H1 (cell line): Measurements from ENCODE around the gene PYY. TPM values are rescaled to one million over a fixed set of nuclear protein-coding genes. Genes with fewer than 3 reads are reported as not detected.
"Not testable (repeated sequence)": the region's sequence is repeated elsewhere in the genome, so short reads cannot be mapped to it uniquely, and the experiment has no call there.

ENCODE experiments used
- CTCF ChIA-PET: fragments of 300-600 bp; sonication (Branson Sonifier 250); formaldehyde crosslinking; loops from one replicate; lab custom pipeline; 2021; ENCODE audit not compliant: partially characterized antibody; lab: Charles Lee
- POLR2A ChIA-PET: fragments of 300-600 bp; sonication (Branson Sonifier 250); formaldehyde crosslinking; loops from one replicate; lab custom pipeline; 2021; ENCODE audit warnings: inconsistent platforms; ENCODE audit not compliant: partially characterized antibody; lab: Charles Lee
- DNase-seq, 2 experiments: peaks; one replicate each; pipeline versions ENCODE4 v3.0.0 to v3.0.0-alpha.2; 2010 to 2022; ENCODE audit warnings: low spot score in 2 of 2, low read depth in 1 of 2, mixed read lengths in 1 of 2
- FAIRE-seq: peaks from 2 replicates; lab custom pipeline; 2011; peaks lifted over from hg19 to GRCh38; lab: Jason Lieb, UNC
- H2AFZ ChIP-seq: 2 replicates; pipeline ENCODE4 v1.8.1; 2012; ENCODE audit warnings: low read length, inconsistent platforms
- H2AK5ac ChIP-seq: 2 replicates; pipeline ENCODE4 v1.6.1; 2013; ENCODE audit warnings: low read depth, low read length
- H2BK120ac ChIP-seq: replicated peaks from 2 replicates; pipeline ENCODE3; 2013; ENCODE audit warnings: low read depth, low read length, inconsistent platforms
- H2BK12ac ChIP-seq: 2 replicates; pipeline ENCODE4 v1.6.1; 2013; ENCODE audit warnings: low read depth, low read length
- H2BK15ac ChIP-seq: 2 replicates; pipeline ENCODE4 v1.6.1; 2013; ENCODE audit warnings: low read length
- H2BK20ac ChIP-seq: 2 replicates; pipeline ENCODE4 v1.6.1; 2013; ENCODE audit warnings: low read length
- H2BK5ac ChIP-seq: 2 replicates; pipeline ENCODE4 v1.6.1; 2013; ENCODE audit warnings: low read depth, low read length
- H3K14ac ChIP-seq: 2 replicates; pipeline ENCODE4 v1.6.1; 2013; ENCODE audit warnings: inconsistent platforms; ENCODE audit not compliant: insufficient read length
- H3K18ac ChIP-seq: 2 replicates; pipeline ENCODE4 v1.6.1; 2013; ENCODE audit warnings: low read length; ENCODE audit errors: extremely low read depth
- H3K23ac ChIP-seq: 2 replicates; pipeline ENCODE4 v1.6.1; 2013; ENCODE audit warnings: inconsistent platforms; ENCODE audit not compliant: insufficient read length
- H3K23me2 ChIP-seq: 2 replicates; pipeline ENCODE4 v1.6.1; 2013; ENCODE audit warnings: low read depth, low read length
- H3K27ac ChIP-seq: 2 replicates; pipeline ENCODE4 v1.6.1; 2011; ENCODE audit warnings: low read depth, low read length, inconsistent platforms
- H3K27me3 ChIP-seq, 4 experiments: replicated peaks in 1 of 4; 1 replicate in 1 of 4; 2 replicates in 3 of 4; pipeline versions ENCODE4 v1.6.1 to v1.8.1; 2011 to 2013; ENCODE audit warnings: low read length in 3 of 4, mild to moderate bottlenecking in 3 of 4, inconsistent platforms in 2 of 4, mixed read lengths in 2 of 4, moderate library complexity in 1 of 4; ENCODE audit not compliant: control insufficient read depth in 3 of 4, insufficient read depth in 3 of 4; ENCODE audit errors: extremely low read depth in 1 of 4
- H3K36me3 ChIP-seq, 4 experiments: 2 replicates each; pipeline versions ENCODE4 v1.6.1 to v1.8.1; 2011 to 2013; ENCODE audit warnings: mild to moderate bottlenecking in 4 of 4, low read length in 3 of 4, moderate library complexity in 2 of 4, control low read depth in 1 of 4, inconsistent platforms in 1 of 4; ENCODE audit not compliant: insufficient read depth in 4 of 4, control insufficient read depth in 2 of 4
- H3K4ac ChIP-seq: replicated peaks from 2 replicates; pipeline ENCODE3; 2013; ENCODE audit warnings: low read length, low read depth, mixed read lengths, inconsistent platforms; ENCODE audit not compliant: insufficient read length
- H3K4me1 ChIP-seq, 4 experiments: replicated peaks in 1 of 4; 1 replicate in 1 of 4; 2 replicates in 3 of 4; pipeline versions ENCODE4 v1.6.1 to v1.8.1; 2011 to 2013; ENCODE audit warnings: low read length in 3 of 4, inconsistent platforms in 2 of 4, mixed read lengths in 1 of 4; ENCODE audit not compliant: insufficient read depth in 4 of 4, control insufficient read depth in 3 of 4
- H3K4me2 ChIP-seq, 2 experiments: 2 replicates each; pipeline versions ENCODE4 v1.6.1 to v1.8.1; 2011 to 2013; ENCODE audit warnings: low read depth in 2 of 2, low read length in 2 of 2, control low read depth in 1 of 2, inconsistent platforms in 1 of 2, mild to moderate bottlenecking in 1 of 2; ENCODE audit not compliant: insufficient read depth in 1 of 2
- H3K4me3 ChIP-seq, 4 experiments: fragments of 200-600, 300-600 bp in 1 of 4; sonication (generic), shearing (Covaris generic), sonication (Bioruptor Twin) in 1 of 4; 2 replicates each; pipeline versions ENCODE4 v1.5.1 to v1.8.1; 2011 to 2016; ENCODE audit warnings: low read length in 4 of 4, low read depth in 3 of 4, control low read depth in 2 of 4, inconsistent platforms in 2 of 4, mild to moderate bottlenecking in 2 of 4, mixed read lengths in 1 of 4, moderate library complexity in 1 of 4; ENCODE audit not compliant: insufficient read depth in 2 of 4; ENCODE audit errors: extremely low read depth in 1 of 4
- H3K56ac ChIP-seq: replicated peaks from 2 replicates; pipeline ENCODE3; 2013; ENCODE audit warnings: low read depth, mild to moderate bottlenecking, mixed read lengths, low read length, inconsistent platforms; ENCODE audit not compliant: insufficient read length
- H3K79me1 ChIP-seq: 2 replicates; pipeline ENCODE4 v1.6.1; 2013; ENCODE audit warnings: low read depth, low read length, control low read depth
- H3K79me2 ChIP-seq, 2 experiments: 2 replicates each; pipeline versions ENCODE4 v1.6.1 to v1.8.1; 2012 to 2013; ENCODE audit warnings: low read length in 2 of 2, mild to moderate bottlenecking in 2 of 2, inconsistent platforms in 1 of 2; ENCODE audit not compliant: insufficient read depth in 2 of 2, control insufficient read depth in 1 of 2
- H3K9ac ChIP-seq, 4 experiments: replicated peaks in 1 of 4; 1 replicate in 1 of 4; 2 replicates in 3 of 4; pipeline versions ENCODE4 v1.6.1 to v1.8.1; 2011 to 2013; ENCODE audit warnings: low read depth in 3 of 4, low read length in 3 of 4, control low read depth in 2 of 4, mild to moderate bottlenecking in 2 of 4, moderate library complexity in 2 of 4, inconsistent platforms in 1 of 4; ENCODE audit errors: extremely low read depth in 1 of 4
- H3K9me3 ChIP-seq, 2 experiments: 2 replicates each; pipeline versions ENCODE4 v1.6.1 to v1.8.1; 2012 to 2013; ENCODE audit warnings: mild to moderate bottlenecking in 2 of 2, moderate library complexity in 2 of 2, control low read depth in 1 of 2, inconsistent platforms in 1 of 2, low read depth in 1 of 2, low read length in 1 of 2, mixed read lengths in 1 of 2; ENCODE audit not compliant: insufficient read depth in 2 of 2
- H4K20me1 ChIP-seq, 2 experiments: replicated peaks in 1 of 2; 2 replicates each; pipeline versions ENCODE3 to v1.8.1; 2011 to 2013; ENCODE audit warnings: inconsistent platforms in 2 of 2, low read length in 2 of 2, mild to moderate bottlenecking in 1 of 2; ENCODE audit not compliant: insufficient read depth in 2 of 2, control insufficient read depth in 1 of 2
- H4K5ac ChIP-seq: 2 replicates; pipeline ENCODE4 v1.6.1; 2013; ENCODE audit warnings: low read length, low read depth, mixed read lengths, inconsistent platforms; ENCODE audit not compliant: insufficient read length
- H4K8ac ChIP-seq: 2 replicates; pipeline ENCODE4 v1.8.0; 2013; ENCODE audit warnings: mild to moderate bottlenecking, moderate library complexity, low read length, inconsistent platforms; ENCODE audit not compliant: insufficient read depth; ENCODE audit errors: extremely low read depth
- H4K91ac ChIP-seq: replicated peaks from 2 replicates; pipeline ENCODE3; 2013; ENCODE audit warnings: low read length, mixed read lengths, inconsistent platforms; ENCODE audit not compliant: insufficient read length
- WGBS, 2 experiments: shearing (Covaris generic) in 1 of 2; methylation state at CpG; one replicate each; pipeline versions ENCODE4 v1.1.6 to v1.1.7; 2013 to 2015; ENCODE audit warnings: low lambda C conversion rate in 2 of 2, mixed read lengths in 2 of 2, inconsistent platforms in 1 of 2, low coverage in 1 of 2, missing lambda C conversion rate in 1 of 2; ENCODE audit not compliant: insufficient replicate concordance in 2 of 2, insufficient coverage in 1 of 2, insufficient read length in 1 of 2; ENCODE audit errors: extremely low coverage in 1 of 2, missing lambda C conversion rate in 1 of 2; 5-methylcytosine and 5-hydroxymethylcytosine counted together
- polyA plus RNA-seq, 7 experiments: library from polyadenylated mRNA; depleted of rRNA in 3 of 7; stranded (reverse) in 5 of 7; unstranded in 2 of 7; fragments of >200 nt in 5 of 7; fragments of 200-250 nt in 2 of 7; gene quantifications; 1 replicate in 5 of 7; 2 replicates in 1 of 7; 4 replicates in 1 of 7; pipeline versions ENCODE4 v1.2.1 to v1.2.3, GENCODE V29; 2011 to 2013; ENCODE audit warnings: missing spikeins in 2 of 7, mixed read lengths in 2 of 7
- total RNA-seq: library from RNA; stranded (reverse); fragmentation: NEBNext Ultra II Directional; extraction: Animal tissue kit (Norgen Biotek cat#: 25700); gene quantifications from 2 replicates; pipeline ENCODE4 v1.2.1, GENCODE V29; 2021

The PYY gene
- total and polyA plus RNA-seq, 2 of the 8 experiments (the other 6 are each of a cell fraction or from before 2014, with no cell fraction given), result 0.93 to 3.4 TPM

DNA sequence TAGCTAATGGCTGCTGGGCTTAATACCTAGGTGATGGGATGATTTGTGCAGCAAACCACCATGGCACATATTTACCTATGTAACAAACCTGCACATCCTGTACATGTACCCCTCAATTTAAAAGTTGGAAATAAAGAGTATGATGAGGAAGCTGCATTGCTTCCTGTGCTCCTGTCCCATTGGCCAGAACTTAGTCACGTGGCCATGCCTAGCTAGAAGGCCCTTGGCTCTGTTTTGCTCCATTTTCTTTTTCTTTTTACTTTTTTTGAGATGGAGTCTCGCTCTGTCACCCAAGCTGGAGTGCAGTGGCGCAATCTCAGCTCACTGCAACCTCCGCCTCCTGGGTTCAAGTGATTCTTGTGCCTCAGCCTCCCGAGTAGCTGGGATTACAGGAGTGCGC, 7.6 kb upstream of the PYY start:
- H3K18ac ChIP-seq, H2BK15ac ChIP-seq, H2AK5ac ChIP-seq, H3K23ac ChIP-seq, H3K9ac ChIP-seq, DNase-seq, H3K4me3 ChIP-seq, H3K36me3 ChIP-seq, H2AFZ ChIP-seq, H3K27ac ChIP-seq, H3K79me2 ChIP-seq, H4K8ac ChIP-seq, H3K56ac ChIP-seq, H3K4me1 ChIP-seq, H4K91ac ChIP-seq, H3K23me2 ChIP-seq, H3K4ac ChIP-seq, H4K5ac ChIP-seq, POLR2A ChIA-PET, H3K14ac ChIP-seq, H3K9me3 ChIP-seq, H2BK120ac ChIP-seq, H3K79me1 ChIP-seq, H2BK12ac ChIP-seq, H3K27me3 ChIP-seq, H2BK20ac ChIP-seq, FAIRE-seq, H2BK5ac ChIP-seq, H4K20me1 ChIP-seq, H3K4me2 ChIP-seq: not testable (repeated sequence)
- WGBS, 2 experiments, result 98% methylated on average over 5 of the region's 6 CpGs; no CpG with 5 or more reads in 1 of the 2 experiments
- CTCF ChIA-PET, result interaction anchor here (0.8 to 4.5 kb wide), 10 partner anchors 11 to 389 kb away, joined by 3 to 26 read pairs (median 4); partner anchors contain the start of gene PPY
